H9 (cell line): ENCODE measurements around the gene REEP3. TPM values are rescaled to one million over a fixed set of nuclear protein-coding genes. Genes with fewer than 3 reads are reported as not detected.

Experiments used
- DNase-seq: peaks from one replicate; pipeline ENCODE4 v3.0.0-alpha.2; 2017
- H2AFZ ChIP-seq: one replicate; pipeline ENCODE4 v1.6.1; 2013; ENCODE audit warnings: mild to moderate bottlenecking, low read length, control low read depth, moderate library complexity
- H2AK5ac ChIP-seq: 2 replicates; pipeline ENCODE4 v1.6.1; 2013; ENCODE audit warnings: low read length, control low read depth, mixed read lengths; ENCODE audit not compliant: insufficient read length
- H2BK120ac ChIP-seq: one replicate; pipeline ENCODE4 v1.6.1; 2013; ENCODE audit warnings: low read depth, mild to moderate bottlenecking, low read length, control low read depth, inconsistent platforms; ENCODE audit not compliant: poor library complexity, severe bottlenecking
- H2BK12ac ChIP-seq: 2 replicates; pipeline ENCODE4 v1.6.1; 2013; ENCODE audit warnings: low read length, control low read depth, mixed read lengths, low read depth; ENCODE audit not compliant: insufficient read length
- H2BK15ac ChIP-seq: 2 replicates; pipeline ENCODE4 v1.6.1; 2013; ENCODE audit warnings: low read depth, low read length, control low read depth
- H2BK20ac ChIP-seq: one replicate; pipeline ENCODE4 v1.6.1; 2013; ENCODE audit warnings: low read depth, mild to moderate bottlenecking, low read length, control low read depth, inconsistent platforms; ENCODE audit not compliant: poor library complexity, severe bottlenecking
- H2BK5ac ChIP-seq: 2 replicates; pipeline ENCODE4 v1.6.1; 2013; ENCODE audit warnings: low read length, control low read depth, mixed read lengths; ENCODE audit not compliant: insufficient read length
- H3K14ac ChIP-seq: 2 replicates; pipeline ENCODE4 v1.6.1; 2013; ENCODE audit warnings: low read length, control low read depth; ENCODE audit not compliant: insufficient read depth
- H3K18ac ChIP-seq: 2 replicates; pipeline ENCODE4 v1.6.1; 2013; ENCODE audit warnings: low read depth, mild to moderate bottlenecking, mixed read lengths, low read length, control low read depth; ENCODE audit not compliant: insufficient read length
- H3K23ac ChIP-seq: 2 replicates; pipeline ENCODE4 v1.6.1; 2013; ENCODE audit warnings: low read length, control low read depth, mixed read lengths, low read depth; ENCODE audit not compliant: insufficient read length
- H3K23me2 ChIP-seq: 2 replicates; pipeline ENCODE4 v1.6.1; 2013; ENCODE audit warnings: low read depth, mild to moderate bottlenecking, mixed read lengths, low read length, control low read depth; ENCODE audit not compliant: insufficient read length, poor library complexity, severe bottlenecking
- H3K27ac ChIP-seq: 2 replicates; pipeline ENCODE4 v1.5.1; 2013; ENCODE audit warnings: low read length, control low read depth, mixed read lengths, low read depth; ENCODE audit not compliant: insufficient read length
- H3K27me3 ChIP-seq: 2 replicates; pipeline ENCODE4 v1.6.1; 2013; ENCODE audit warnings: low read length, control low read depth, inconsistent platforms; ENCODE audit not compliant: insufficient read depth
- H3K4ac ChIP-seq: 2 replicates; pipeline ENCODE4 v1.6.1; 2013; ENCODE audit warnings: low read depth, mild to moderate bottlenecking, control low read depth, inconsistent platforms, low read length, moderate library complexity
- H3K4me1 ChIP-seq: 2 replicates; pipeline ENCODE4 v1.6.1; 2013; ENCODE audit warnings: low read length, control low read depth, inconsistent platforms; ENCODE audit not compliant: insufficient read depth
- H3K4me2 ChIP-seq: 2 replicates; pipeline ENCODE4 v1.6.1; 2013; ENCODE audit warnings: low read length, control low read depth, mixed read lengths; ENCODE audit not compliant: insufficient read length, insufficient read depth
- H3K56ac ChIP-seq: 2 replicates; pipeline ENCODE4 v1.6.1; 2013; ENCODE audit warnings: low read depth, mild to moderate bottlenecking, mixed read lengths, low read length, control low read depth; ENCODE audit not compliant: insufficient read length
- H3K79me1 ChIP-seq: 2 replicates; pipeline ENCODE4 v1.6.1; 2013; ENCODE audit warnings: low read depth, mild to moderate bottlenecking, moderate library complexity, low read length, control low read depth, inconsistent platforms; ENCODE audit not compliant: insufficient read depth, poor library complexity, severe bottlenecking
- H3K79me2 ChIP-seq: 2 replicates; pipeline ENCODE4 v1.6.1; 2013; ENCODE audit warnings: low read length, control low read depth, inconsistent platforms; ENCODE audit not compliant: insufficient read depth
- H3K9ac ChIP-seq: 2 replicates; pipeline ENCODE4 v1.6.1; 2013; ENCODE audit warnings: low read length, control low read depth, mixed read lengths; ENCODE audit not compliant: insufficient read length; ENCODE audit errors: extremely low read depth
- H3K9me3 ChIP-seq: one replicate; pipeline ENCODE4 v1.6.1; 2013; ENCODE audit warnings: low read depth, low read length, inconsistent platforms; ENCODE audit not compliant: control insufficient read depth
- H3T11ph ChIP-seq: one replicate; pipeline ENCODE4 v1.6.1; 2013; ENCODE audit warnings: mild to moderate bottlenecking, low read length, control low read depth, inconsistent platforms
- H4K20me1 ChIP-seq: one replicate; pipeline ENCODE4 v1.6.1; 2013; ENCODE audit not compliant: control insufficient read depth, insufficient read length, insufficient read depth
- H4K5ac ChIP-seq: 2 replicates; pipeline ENCODE4 v1.6.1; 2013; ENCODE audit warnings: low read depth, mild to moderate bottlenecking, mixed read lengths, low read length, control low read depth; ENCODE audit not compliant: insufficient read length
- H4K8ac ChIP-seq: replicated peaks from 2 replicates; pipeline ENCODE4 v1.6.1; 2013; ENCODE audit warnings: low read length, control low read depth, mixed read lengths, low read depth; ENCODE audit not compliant: insufficient read length
- H4K91ac ChIP-seq: 2 replicates; pipeline ENCODE4 v1.6.1; 2013; ENCODE audit warnings: low read depth, mild to moderate bottlenecking, moderate library complexity, mixed read lengths, low read length, control low read depth; ENCODE audit not compliant: insufficient read length
- H3K27ac Mint-ChIP-seq, 3 experiments: 2 replicates in 2 of 3; 3 replicates in 1 of 3; pipeline ENCODE4 v1.8.0; 2020 to 2021; ENCODE audit warnings: mixed read lengths in 3 of 3, mild to moderate bottlenecking in 1 of 3, moderate library complexity in 1 of 3
- H3K27me3 Mint-ChIP-seq: 2 replicates; pipeline ENCODE4 v1.8.0; 2021; ENCODE audit warnings: low read depth, mild to moderate bottlenecking, moderate library complexity, mixed read lengths
- H3K36me3 Mint-ChIP-seq, 3 experiments: 2 replicates in 2 of 3; 3 replicates in 1 of 3; pipeline ENCODE4 v1.8.0; 2020 to 2021; ENCODE audit warnings: low read depth in 3 of 3, mixed read lengths in 3 of 3; ENCODE audit not compliant: insufficient read depth in 1 of 3
- H3K4me1 Mint-ChIP-seq, 2 experiments: 2 replicates each; pipeline ENCODE4 v1.8.0; 2020; ENCODE audit warnings: mixed read lengths in 2 of 2
- H3K4me3 Mint-ChIP-seq, 2 experiments: 2 replicates in 1 of 2; 3 replicates in 1 of 2; pipeline ENCODE4 v1.8.0; 2020 to 2021; ENCODE audit warnings: mild to moderate bottlenecking in 2 of 2, mixed read lengths in 2 of 2, moderate library complexity in 1 of 2
- H3K9me3 Mint-ChIP-seq, 2 experiments: 2 replicates in 1 of 2; 3 replicates in 1 of 2; pipeline ENCODE4 v1.8.0; 2020; ENCODE audit warnings: mild to moderate bottlenecking in 2 of 2, mixed read lengths in 2 of 2, moderate library complexity in 1 of 2
- WGBS: extraction: QIAGEN DNeasy Blood & Tissue Kit; methylation state at CpG from one replicate; pipeline ENCODE4 v1.1.7; 2013; ENCODE audit warnings: missing lambda C conversion rate, low lambda C conversion rate, mixed read lengths; ENCODE audit not compliant: insufficient read length; ENCODE audit errors: extremely low coverage; 5-methylcytosine and 5-hydroxymethylcytosine counted together
- total RNA-seq: library from RNA; stranded (reverse); gene quantifications from 2 replicates; pipeline ENCODE4 v1.2.1, GENCODE V29; 2021
- TF ChIP-seq, protein P1 (sequence below): fragments of 200-600 bp; sonication (generic); conservative IDR thresholded peaks from 3 replicates; pipeline ENCODE4 v1.8.0; 2021; ENCODE audit warnings: antibody characterized with exemption, mild to moderate bottlenecking

REEP3 gene
- total RNA-seq, 1 experiment from 2014 or later = 21.4 TPM

DNA sequence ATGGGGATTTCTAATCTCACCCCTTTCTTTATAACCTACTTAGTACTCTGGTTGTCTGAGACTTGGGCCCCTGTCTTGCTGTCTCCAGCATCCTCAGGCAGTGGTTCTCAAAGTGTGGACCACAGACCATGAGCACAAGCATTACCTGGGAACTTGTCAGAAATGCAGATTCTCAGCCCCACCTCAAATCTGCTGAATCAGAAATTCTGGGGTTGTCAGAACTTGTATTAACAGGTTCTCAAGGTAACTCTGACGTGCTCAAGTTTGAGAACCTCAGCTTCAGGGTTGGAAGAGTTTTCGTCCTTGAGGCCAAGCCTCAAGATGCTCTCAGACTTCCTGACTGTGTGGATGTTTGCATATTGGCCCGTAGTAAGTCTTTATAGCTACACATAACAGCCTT is 97.4 kb downstream of the REEP3 start:
- DNase-seq = no peak
- Histone ChIP-seq H3K23ac (no peak overlapping the region), H4K8ac (no peak overlapping the region), H2BK15ac (no peak overlapping the region), H3K79me2 (no peaks in the 10 kb centered on the region), H3K9me3 (no peaks in the 10 kb centered on the region), H3K4ac (no peak overlapping the region), H3T11ph (no peak overlapping the region), H2BK12ac (no peak overlapping the region), H3K79me1 (no peaks in the 10 kb centered on the region), H4K5ac (no peak overlapping the region), H3K23me2 (no peaks in the 10 kb centered on the region), H2BK120ac (no peak overlapping the region), H3K18ac (no peak overlapping the region), H3K4me1 (no peaks in the 10 kb centered on the region; the same call in 1 of the 2 replicates), H2BK20ac (no peak overlapping the region), H2AFZ (no peak overlapping the region), H3K27me3 (no peaks in the 10 kb centered on the region), H3K9ac (no peak overlapping the region), H3K14ac (no peak overlapping the region), H3K4me2 (no peak overlapping the region), H3K56ac (no peak overlapping the region), H2AK5ac (no peak overlapping the region), H3K27ac (no peak overlapping the region), H4K20me1 (no peaks in the 10 kb centered on the region), H4K91ac (no peak overlapping the region), H2BK5ac (no peak overlapping the region)
- peaks cover 3 to 12% (median 12%) of the 10 kb centered on the region in 3 experiments; a peak in 5 of 7 replicates for H3K36me3 Mint-ChIP-seq
- no CpG with 5 or more reads among the region's 3 CpGs for WGBS
- H3K4me1 Mint-ChIP-seq = peaks cover 11 to 13% of the 10 kb centered on the region in 2 experiments; a peak in 3 of 4 replicates
- peak overlapping the region in 2 of 3 experiments; percentile 32 to 78; a peak in 3 of 7 replicates for H3K27ac Mint-ChIP-seq
- H3K4me3 Mint-ChIP-seq = no peak overlapping the region
- no peaks in the 10 kb centered on the region for H3K9me3 Mint-ChIP-seq
- H3K27me3 Mint-ChIP-seq = no peaks in the 10 kb centered on the region
- TF ChIP-seq, protein P1, sequence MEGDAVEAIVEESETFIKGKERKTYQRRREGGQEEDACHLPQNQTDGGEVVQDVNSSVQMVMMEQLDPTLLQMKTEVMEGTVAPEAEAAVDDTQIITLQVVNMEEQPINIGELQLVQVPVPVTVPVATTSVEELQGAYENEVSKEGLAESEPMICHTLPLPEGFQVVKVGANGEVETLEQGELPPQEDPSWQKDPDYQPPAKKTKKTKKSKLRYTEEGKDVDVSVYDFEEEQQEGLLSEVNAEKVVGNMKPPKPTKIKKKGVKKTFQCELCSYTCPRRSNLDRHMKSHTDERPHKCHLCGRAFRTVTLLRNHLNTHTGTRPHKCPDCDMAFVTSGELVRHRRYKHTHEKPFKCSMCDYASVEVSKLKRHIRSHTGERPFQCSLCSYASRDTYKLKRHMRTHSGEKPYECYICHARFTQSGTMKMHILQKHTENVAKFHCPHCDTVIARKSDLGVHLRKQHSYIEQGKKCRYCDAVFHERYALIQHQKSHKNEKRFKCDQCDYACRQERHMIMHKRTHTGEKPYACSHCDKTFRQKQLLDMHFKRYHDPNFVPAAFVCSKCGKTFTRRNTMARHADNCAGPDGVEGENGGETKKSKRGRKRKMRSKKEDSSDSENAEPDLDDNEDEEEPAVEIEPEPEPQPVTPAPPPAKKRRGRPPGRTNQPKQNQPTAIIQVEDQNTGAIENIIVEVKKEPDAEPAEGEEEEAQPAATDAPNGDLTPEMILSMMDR = no peak
